Upper lobe of left lung (tissue), 4 donors: Measurements from ENCODE around the gene SDHC.

Experiments
- CTCF ChIP-seq, 6 experiments: fragments of 450-650 bp in 4 of 6; fragments of 200-600 bp in 2 of 6; sonication (generic) in 2 of 6; IDR thresholded peaks; one replicate each; pipeline ENCODE4 v1.5.1; 2016 to 2019; ENCODE audit warnings: antibody characterized with exemption in 6 of 6
- POLR2A ChIP-seq, 4 donors: fragments of 450-650 bp; IDR thresholded peaks; one replicate each; pipeline ENCODE4 v1.5.1; 2016 to 2017; ENCODE audit warnings: antibody characterized with exemption in 4 of 4, mild to moderate bottlenecking in 2 of 4

GRCh38 chr1:161408429-161409052, 94.4 kb downstream of the SDHC start:
- TF ChIP-seq CTCF (IDR thresholded peaks at IDR 0.05) (no peak), POLR2A (IDR thresholded peaks at IDR 0.05) (no peak)
